ENCODE measurements around the gene ARHGAP22. TPM values are rescaled to one million over a fixed set of nuclear protein-coding genes. Genes with fewer than 3 reads are reported as not detected.

ARHGAP22 gene
- total RNA-seq, 1 experiment from 2014 or later: 13.5 TPM

GRCh38 chr10:48437546-48437945 lies 167.3 kb downstream of the ARHGAP22 start:
- no peaks in the 10 kb centered on the region for H3K9me3 Mint-ChIP-seq (ENCODE audit: unreplicated experiment)
- BruUV-seq (replicated peaks): no TSS peak
- no peak overlapping the region for H3K27ac Mint-ChIP-seq (ENCODE audit: unreplicated experiment)
- DNase-seq: no peak
- no peak for TF ChIP-seq CTCF (IDR thresholded peaks at IDR 0.05; ENCODE audit: insufficient read depth in 1 of 2, low read depth in 1 of 2, low read length in 1 of 2, severe bottlenecking in 1 of 2, unreplicated experiment in 1 of 2)
- H3K27me3 Mint-ChIP-seq (ENCODE audit: insufficient read depth, unreplicated experiment): no peaks in the 10 kb centered on the region
- H3K36me3 ChIP-seq (ENCODE audit: control insufficient read depth, insufficient read depth, low read length): no peaks in the 10 kb centered on the region
- POLR2A ChIA-PET: no interaction called here
- H3K4me1 Mint-ChIP-seq (ENCODE audit: low read depth, unreplicated experiment): peaks cover 10% of the 10 kb centered on the region
- no peaks in the 10 kb centered on the region for H3K9me3 ChIP-seq
- CTCF ChIA-PET: interaction anchor here (0.5 to 1.2 kb wide), 2 partner anchors 69 to 218 kb away, joined by 3 to 4 read pairs; no protein-coding TSS in a partner anchor
- intact Hi-C loops (cut with micrococcal nuclease; ENCODE audit: unreplicated experiment): no loop called here
- H3K4me1 ChIP-seq: peaks cover 17% of the 10 kb centered on the region
- H3K4me3 Mint-ChIP-seq (ENCODE audit: unreplicated experiment): no peak overlapping the region
- peaks cover 12% of the 10 kb centered on the region for H3K36me3 Mint-ChIP-seq (ENCODE audit: insufficient read depth, unreplicated experiment)
- no peaks in the 10 kb centered on the region for H3K27me3 ChIP-seq (replicated peaks; ENCODE audit: control insufficient read depth, insufficient read depth, low read length)
- H3K4me3 ChIP-seq (ENCODE audit: low read depth, low read length): no peak overlapping the region

- H3K36me3 Mint-ChIP-seq (ENCODE audit: insufficient read depth, unreplicated experiment): peaks cover 15% of the 10 kb centered on the region
These were observed 173.0 kb downstream of the ARHGAP22 start for GRCh38 chr10:48431871-48432270.

GRCh38 chr10:48430402-48430993 lies 174.4 kb downstream of the ARHGAP22 start:
- no peak for TF ChIP-seq CTCF (IDR thresholded peaks at IDR 0.05; ENCODE audit: insufficient read depth in 1 of 2, low read depth in 1 of 2, low read length in 1 of 2, severe bottlenecking in 1 of 2, unreplicated experiment in 1 of 2)
- Mint-ChIP-seq H3K9me3 (ENCODE audit: unreplicated experiment) (no peaks in the 10 kb centered on the region), H3K4me3 (ENCODE audit: unreplicated experiment) (no peak overlapping the region), H3K36me3 (ENCODE audit: insufficient read depth, unreplicated experiment) (peaks cover 22% of the 10 kb centered on the region), H3K4me1 (ENCODE audit: low read depth, unreplicated experiment) (no peaks in the 10 kb centered on the region), H3K27me3 (ENCODE audit: insufficient read depth, unreplicated experiment) (no peaks in the 10 kb centered on the region), H3K27ac (ENCODE audit: unreplicated experiment) (no peak overlapping the region)
- intact Hi-C loops (cut with micrococcal nuclease; ENCODE audit: unreplicated experiment): no loop called here
- Histone ChIP-seq H3K4me3 (ENCODE audit: low read depth, low read length) (no peak overlapping the region), H3K36me3 (ENCODE audit: control insufficient read depth, insufficient read depth, low read length) (no peaks in the 10 kb centered on the region; the same call in 1 of the 2 replicates), H3K4me1 (no peaks in the 10 kb centered on the region; the same call in 1 of the 2 replicates), H3K9me3 (no peaks in the 10 kb centered on the region), H3K27me3 (replicated peaks; ENCODE audit: control insufficient read depth, insufficient read depth, low read length) (no peaks in the 10 kb centered on the region)
- no TSS peak for BruUV-seq (replicated peaks)
- POLR2A ChIA-PET: no interaction called here
- CTCF ChIA-PET: interaction anchor here (1.0 kb wide), 1 partner anchor 14 kb away, joined by 3 read pairs; no protein-coding TSS in a partner anchor
- DNase-seq: no peak

More at GRCh38 chr10:48431871-48432270, 173.0 kb downstream of the ARHGAP22 start:
- H3K36me3 ChIP-seq (ENCODE audit: control insufficient read depth, insufficient read depth, low read length): no peaks in the 10 kb centered on the region; the same call in 1 of the 2 replicates
- intact Hi-C loops (cut with micrococcal nuclease; ENCODE audit: unreplicated experiment): no loop called here
- Mint-ChIP-seq H3K27me3 (ENCODE audit: insufficient read depth, unreplicated experiment) (no peaks in the 10 kb centered on the region), H3K9me3 (ENCODE audit: unreplicated experiment) (no peaks in the 10 kb centered on the region), H3K27ac (ENCODE audit: unreplicated experiment) (no peak overlapping the region), H3K4me1 (ENCODE audit: low read depth, unreplicated experiment) (no peaks in the 10 kb centered on the region), H3K4me3 (ENCODE audit: unreplicated experiment) (no peak overlapping the region)
- TF ChIP-seq CTCF (IDR thresholded peaks at IDR 0.05; ENCODE audit: insufficient read depth in 1 of 2, low read depth in 1 of 2, low read length in 1 of 2, severe bottlenecking in 1 of 2, unreplicated experiment in 1 of 2): no peak
- no peaks in the 10 kb centered on the region for H3K27me3 ChIP-seq (replicated peaks; ENCODE audit: control insufficient read depth, insufficient read depth, low read length)
- no peaks in the 10 kb centered on the region for H3K9me3 ChIP-seq
- ChIA-PET POLR2A (no interaction called here), CTCF (no interaction called here)
- H3K4me3 ChIP-seq (ENCODE audit: low read depth, low read length): no peak overlapping the region
- no peak for DNase-seq
- BruUV-seq (replicated peaks): no TSS peak
- no peaks in the 10 kb centered on the region; the same call in 1 of the 2 replicates for H3K4me1 ChIP-seq

Data from Caco-2 (cell line).